ENCODE results near the gene NOS1AP. TPM values are rescaled to one million over a fixed set of nuclear protein-coding genes. Genes with fewer than 3 reads are reported as not detected.

Gene NOS1AP
- polyA plus RNA-seq, 3 donors: 0.12 TPM; not detected in 2

GRCh38 chr1:162236618-162237017, 167.1 kb downstream of the NOS1AP start:
- Histone ChIP-seq H3K4me3 (replicated peaks in 1 of 3; ENCODE audit: low read depth in 2 of 3, low read length in 3 of 3) (peak overlapping the region in 1 of 3 experiments; percentile 0), H4K20me1 (ENCODE audit: insufficient read depth, low read length) (no peaks in the 10 kb centered on the region), H3K9ac (ENCODE audit: insufficient read depth, low read length, poor library complexity, severe bottlenecking) (no peak overlapping the region), H3K36me3 (replicated peaks in 1 of 2; ENCODE audit: control insufficient read depth in 1 of 2, insufficient read depth in 2 of 2, low read length in 2 of 2) (no peaks in the 10 kb centered on the region), H3K27me3 (ENCODE audit: control insufficient read depth in 2 of 2, insufficient read depth in 2 of 2, low read length in 2 of 2) (no peaks in the 10 kb centered on the region), H3K27ac (ENCODE audit: low read depth in 1 of 2, low read length in 2 of 2) (peak overlapping the region in 1 of 2 donors; percentile 79), H3K4me1 (ENCODE audit: control insufficient read depth in 1 of 2, insufficient read depth in 2 of 2, low read length in 2 of 2) (peaks cover 39 to 44% of the 10 kb centered on the region in 2 donors), H3K79me2 (ENCODE audit: insufficient read depth, low read length) (no peaks in the 10 kb centered on the region), H3K4me2 (replicated peaks; ENCODE audit: extremely low read depth, low read length, poor library complexity, severe bottlenecking) (no peak overlapping the region), H3K9me3 (replicated peaks in 1 of 2; ENCODE audit: control insufficient read depth in 1 of 2, insufficient read depth in 1 of 2, low read length in 2 of 2) (no peaks in the 10 kb centered on the region), H2AFZ (ENCODE audit: insufficient read depth, low read depth, low read length, poor library complexity, severe bottlenecking) (peak overlapping the region; percentile 38)
- no CpG with 5 or more reads among the region's 2 CpGs for WGBS (ENCODE audit: insufficient coverage)
- DNase-seq: peak; percentile 28 to 51 (median 29)
- H3K4me3 Mint-ChIP-seq: peak overlapping the region in 1 of 2 donors; percentile 35
- H3K27me3 Mint-ChIP-seq (ENCODE audit: low read depth in 3 of 3): peaks cover 0 to 2% (median 0%) of the 10 kb centered on the region in 3 donors
- H3K36me3 Mint-ChIP-seq: no peaks in the 10 kb centered on the region
- no peak for TF ChIP-seq CTCF (IDR thresholded peaks at IDR 0.05)
- intact Hi-C loops (cut with micrococcal nuclease): no loop called here
- peaks cover 0 to 4% (median 0%) of the 10 kb centered on the region in 7 donors for H3K9me3 Mint-ChIP-seq
- H3K27ac Mint-ChIP-seq: peak overlapping the region; percentile 68 to 96 (median 87)
- peaks cover 62% of the 10 kb centered on the region for H3K4me1 Mint-ChIP-seq

- Histone ChIP-seq H2AFZ (ENCODE audit: insufficient read depth, low read depth, low read length, poor library complexity, severe bottlenecking) (no peak overlapping the region), H3K79me2 (ENCODE audit: insufficient read depth, low read length) (no peaks in the 10 kb centered on the region), H3K4me2 (replicated peaks; ENCODE audit: extremely low read depth, low read length, poor library complexity, severe bottlenecking) (no peak overlapping the region), H4K20me1 (ENCODE audit: insufficient read depth, low read length) (no peaks in the 10 kb centered on the region), H3K9ac (ENCODE audit: insufficient read depth, low read length, poor library complexity, severe bottlenecking) (no peak overlapping the region), H3K36me3 (replicated peaks in 1 of 2; ENCODE audit: control insufficient read depth in 1 of 2, insufficient read depth in 2 of 2, low read length in 2 of 2) (no peaks in the 10 kb centered on the region), H3K4me1 (ENCODE audit: control insufficient read depth in 1 of 2, insufficient read depth in 2 of 2, low read length in 2 of 2) (peaks cover 17% of the 10 kb centered on the region in 2 donors), H3K4me3 (replicated peaks in 1 of 3; ENCODE audit: low read depth in 2 of 3, low read length in 3 of 3) (no peak overlapping the region), H3K9me3 (replicated peaks in 1 of 2; ENCODE audit: control insufficient read depth in 1 of 2, insufficient read depth in 1 of 2, low read length in 2 of 2) (no peaks in the 10 kb centered on the region), H3K27ac (ENCODE audit: low read depth in 1 of 2, low read length in 2 of 2) (no peak overlapping the region), H3K27me3 (ENCODE audit: control insufficient read depth in 2 of 2, insufficient read depth in 2 of 2, low read length in 2 of 2) (no peaks in the 10 kb centered on the region)
- no peak for DNase-seq
- no peak for TF ChIP-seq CTCF (IDR thresholded peaks at IDR 0.05)
- WGBS (ENCODE audit: insufficient coverage): 100% methylated on average over 4 of the region's 4 CpGs
- peaks cover 0 to 4% (median 0%) of the 10 kb centered on the region in 3 donors for H3K27me3 Mint-ChIP-seq (ENCODE audit: low read depth in 3 of 3)
- H3K4me1 Mint-ChIP-seq: peaks cover 27% of the 10 kb centered on the region
- H3K36me3 Mint-ChIP-seq: no peaks in the 10 kb centered on the region
- H3K27ac Mint-ChIP-seq: no peak overlapping the region
- intact Hi-C loops (cut with micrococcal nuclease): no loop called here
- peaks cover 0 to 4% (median 0%) of the 10 kb centered on the region in 7 donors for H3K9me3 Mint-ChIP-seq
- no peak overlapping the region for H3K4me3 Mint-ChIP-seq
These were observed 171.1 kb downstream of the NOS1AP start for GRCh38 chr1:162240577-162240976.
